GM10248 (cell line): ENCODE results near the gene RBM38.

Experiments
- CTCF ChIA-PET: fragments of 300-600 bp; sonication (Branson Sonifier 250); formaldehyde crosslinking; extraction: SDS; loops from one replicate; lab custom pipeline; 2021; ENCODE audit warnings: antibody characterized with exemption; lab: Yijun Ruan, JAX
- POLR2A ChIA-PET: fragments of 350-650 bp; sonication (Branson Sonifier 250); formaldehyde crosslinking; extraction: SDS; loops from one replicate; lab custom pipeline; 2020; ENCODE audit warnings: antibody characterized with exemption; lab: Yijun Ruan, JAX
- DNase-seq: peaks from one replicate; pipeline ENCODE4 v3.0.0; 2012; ENCODE audit errors: extremely low spot score
- TF ChIP-seq, protein P1 (sequence below): IDR thresholded peaks from 2 replicates; pipeline ENCODE4 v1.5.1; 2012; ENCODE audit warnings: mild to moderate bottlenecking, low read depth; ENCODE audit errors: extremely low read depth, missing control alignments, control extremely low read depth

RBM38 gene

GRCh38 chr20:57432480-57432861 lies 41.3 kb downstream of the RBM38 start:
- no peak for DNase-seq
- TF ChIP-seq, protein P1, sequence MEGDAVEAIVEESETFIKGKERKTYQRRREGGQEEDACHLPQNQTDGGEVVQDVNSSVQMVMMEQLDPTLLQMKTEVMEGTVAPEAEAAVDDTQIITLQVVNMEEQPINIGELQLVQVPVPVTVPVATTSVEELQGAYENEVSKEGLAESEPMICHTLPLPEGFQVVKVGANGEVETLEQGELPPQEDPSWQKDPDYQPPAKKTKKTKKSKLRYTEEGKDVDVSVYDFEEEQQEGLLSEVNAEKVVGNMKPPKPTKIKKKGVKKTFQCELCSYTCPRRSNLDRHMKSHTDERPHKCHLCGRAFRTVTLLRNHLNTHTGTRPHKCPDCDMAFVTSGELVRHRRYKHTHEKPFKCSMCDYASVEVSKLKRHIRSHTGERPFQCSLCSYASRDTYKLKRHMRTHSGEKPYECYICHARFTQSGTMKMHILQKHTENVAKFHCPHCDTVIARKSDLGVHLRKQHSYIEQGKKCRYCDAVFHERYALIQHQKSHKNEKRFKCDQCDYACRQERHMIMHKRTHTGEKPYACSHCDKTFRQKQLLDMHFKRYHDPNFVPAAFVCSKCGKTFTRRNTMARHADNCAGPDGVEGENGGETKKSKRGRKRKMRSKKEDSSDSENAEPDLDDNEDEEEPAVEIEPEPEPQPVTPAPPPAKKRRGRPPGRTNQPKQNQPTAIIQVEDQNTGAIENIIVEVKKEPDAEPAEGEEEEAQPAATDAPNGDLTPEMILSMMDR: no peak
- CTCF ChIA-PET: interaction anchor here (1.1 to 2.5 kb wide), 4 partner anchors 12 to 53 kb away, joined by 3 to 6 read pairs (median 4); no protein-coding TSS in a partner anchor
- POLR2A ChIA-PET: no interaction called here

GRCh38 chr20:57432862-57433491 lies 41.8 kb downstream of the RBM38 start:
- peak; percentile 90 for DNase-seq
- POLR2A ChIA-PET: interaction anchor here (0.6 kb wide), 1 partner anchor 26 kb away, joined by 3 read pairs; no protein-coding TSS in a partner anchor
- CTCF ChIA-PET: interaction anchor here (1.1 to 2.5 kb wide), 6 partner anchors 12 to 53 kb away, joined by 3 to 6 read pairs (median 4); no protein-coding TSS in a partner anchor
- TF ChIP-seq, protein P1: no peak

GRCh38 chr20:57433657-57434389 lies 42.6 kb downstream of the RBM38 start:
- POLR2A ChIA-PET: no interaction called here
- TF ChIP-seq, protein P1: no peak
- no peak for DNase-seq
- CTCF ChIA-PET: interaction anchor here (1.1 to 2.5 kb wide), 6 partner anchors 11 to 65 kb away, joined by 3 to 6 read pairs (median 4); no protein-coding TSS in a partner anchor

- POLR2A ChIA-PET: no interaction called here
- TF ChIP-seq, protein P1: peak; percentile 6
- no peak for DNase-seq
- CTCF ChIA-PET: interaction anchor here (1.1 to 2.5 kb wide), 3 partner anchors 10 to 65 kb away, joined by 3 to 6 read pairs (median 5); no protein-coding TSS in a partner anchor
Observed at GRCh38 chr20:57434390-57434700, 43.1 kb downstream of the RBM38 start.

DNA sequence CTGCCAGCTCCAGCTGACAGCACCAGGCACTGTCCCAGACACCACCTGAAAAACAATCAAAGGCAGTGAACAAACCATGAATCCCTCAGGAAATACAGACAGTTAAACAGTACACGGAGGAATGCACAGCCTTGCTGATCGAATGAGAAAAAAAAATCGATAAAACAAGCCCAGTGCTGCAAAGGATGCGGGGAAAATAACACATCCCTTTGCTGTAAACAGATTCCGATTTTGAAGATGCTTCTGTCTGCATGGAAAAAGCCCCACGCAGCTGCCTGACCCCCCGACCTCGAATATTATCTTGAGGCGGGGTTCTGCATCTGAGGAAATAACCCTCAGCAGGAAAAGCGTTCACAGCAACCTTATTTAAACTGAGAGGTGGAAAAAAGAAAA lies 43.9 kb downstream of the RBM38 start:
- DNase-seq: no peak
- TF ChIP-seq, protein P1: no peak
- POLR2A ChIA-PET: no interaction called here
- CTCF ChIA-PET: interaction anchor here (1.1 to 1.6 kb wide), 4 partner anchors 12 to 61 kb away, joined by 3 to 5 read pairs (median 3); no protein-coding TSS in a partner anchor

GRCh38 chr20:57435498-57436222 lies 44.5 kb downstream of the RBM38 start:
- TF ChIP-seq, protein P1: peak; percentile 26
- POLR2A ChIA-PET: no interaction called here
- CTCF ChIA-PET: interaction anchor here (1.1 to 1.6 kb wide), 5 partner anchors 10 to 60 kb away, joined by 3 to 5 read pairs (median 3); no protein-coding TSS in a partner anchor
- DNase-seq: no peak
